HG02642 (cell line): ENCODE results near the gene SERPINA1.
"Not testable (repeated sequence)": the region's sequence is repeated elsewhere in the genome, so short reads cannot be mapped to it uniquely, and the experiment has no call there.

Experiments
- ATAC-seq: cut with Tn5 transposase; IDR thresholded peaks from one replicate; pipeline ENCODE4 v1.9.1; 2021; ENCODE audit warnings: mild to moderate bottlenecking; ENCODE audit not compliant: unreplicated experiment, poor library complexity

The SERPINA1 gene

GRCh38 chr14:94354638-94355185, 33.7 kb downstream of the SERPINA1 start:
- no peak for ATAC-seq

GRCh38 chr14:94354190-94354589, 34.2 kb downstream of the SERPINA1 start:
- not testable (repeated sequence) for ATAC-seq

GRCh38 chr14:94349276-94349675, 39.1 kb downstream of the SERPINA1 start:
- no peak for ATAC-seq

GRCh38 chr14:94348836-94349235, 39.6 kb downstream of the SERPINA1 start:
- ATAC-seq: no peak

GRCh38 chr14:94346841-94347240, 41.6 kb downstream of the SERPINA1 start:
- ATAC-seq: no peak

GRCh38 chr14:94346065-94346786, 42.2 kb downstream of the SERPINA1 start:
- ATAC-seq: peak; percentile 73

GRCh38 chr14:94345344-94346064, 42.9 kb downstream of the SERPINA1 start:
- no peak for ATAC-seq

GRCh38 chr14:94344389-94344788, 44.0 kb downstream of the SERPINA1 start:
- no peak for ATAC-seq

GRCh38 chr14:94343238-94344005, 45.0 kb downstream of the SERPINA1 start:
- ATAC-seq: no peak

GRCh38 chr14:94342334-94342934, 46.0 kb downstream of the SERPINA1 start:
- no peak for ATAC-seq

GRCh38 chr14:94341656-94342333, 46.6 kb downstream of the SERPINA1 start:
- ATAC-seq: no peak

GRCh38 chr14:94340533-94340932, 47.9 kb downstream of the SERPINA1 start:
- ATAC-seq: no peak

- no peak for ATAC-seq
Observed at GRCh38 chr14:94338023-94338422, 50.4 kb downstream of the SERPINA1 start.

- ATAC-seq: no peak
Observed at GRCh38 chr14:94337274-94337673, 51.1 kb downstream of the SERPINA1 start.

- no peak for ATAC-seq
Observed at GRCh38 chr14:94334872-94335271, 53.5 kb downstream of the SERPINA1 start.

GRCh38 chr14:94332587-94332986, 55.8 kb downstream of the SERPINA1 start:
- ATAC-seq: no peak

- ATAC-seq: no peak
Observed at GRCh38 chr14:94332063-94332583, 56.3 kb downstream of the SERPINA1 start.

GRCh38 chr14:94331462-94331861, 56.9 kb downstream of the SERPINA1 start:
- ATAC-seq: no peak

GRCh38 chr14:94330857-94331256, 57.5 kb downstream of the SERPINA1 start:
- ATAC-seq: no peak

GRCh38 chr14:94330432-94330831, 58.0 kb downstream of the SERPINA1 start:
- no peak for ATAC-seq
